ENCODE measurements around the gene PTPRG.

The PTPRG gene

GRCh38 chr3:61872077-61872706 lies 310.8 kb downstream of the PTPRG start:
- TF ChIP-seq, protein P1, sequence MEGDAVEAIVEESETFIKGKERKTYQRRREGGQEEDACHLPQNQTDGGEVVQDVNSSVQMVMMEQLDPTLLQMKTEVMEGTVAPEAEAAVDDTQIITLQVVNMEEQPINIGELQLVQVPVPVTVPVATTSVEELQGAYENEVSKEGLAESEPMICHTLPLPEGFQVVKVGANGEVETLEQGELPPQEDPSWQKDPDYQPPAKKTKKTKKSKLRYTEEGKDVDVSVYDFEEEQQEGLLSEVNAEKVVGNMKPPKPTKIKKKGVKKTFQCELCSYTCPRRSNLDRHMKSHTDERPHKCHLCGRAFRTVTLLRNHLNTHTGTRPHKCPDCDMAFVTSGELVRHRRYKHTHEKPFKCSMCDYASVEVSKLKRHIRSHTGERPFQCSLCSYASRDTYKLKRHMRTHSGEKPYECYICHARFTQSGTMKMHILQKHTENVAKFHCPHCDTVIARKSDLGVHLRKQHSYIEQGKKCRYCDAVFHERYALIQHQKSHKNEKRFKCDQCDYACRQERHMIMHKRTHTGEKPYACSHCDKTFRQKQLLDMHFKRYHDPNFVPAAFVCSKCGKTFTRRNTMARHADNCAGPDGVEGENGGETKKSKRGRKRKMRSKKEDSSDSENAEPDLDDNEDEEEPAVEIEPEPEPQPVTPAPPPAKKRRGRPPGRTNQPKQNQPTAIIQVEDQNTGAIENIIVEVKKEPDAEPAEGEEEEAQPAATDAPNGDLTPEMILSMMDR (IDR thresholded peaks at IDR 0.05; ENCODE audit: insufficient read depth, low read depth, low read length, missing control alignments) = no peak
- no peak for DNase-seq (ENCODE audit: low read depth)
- H3K4me3 ChIP-seq (ENCODE audit: low read length) = no peak overlapping the region

- no peak for DNase-seq (ENCODE audit: low read depth)
- TF ChIP-seq, protein P1 (IDR thresholded peaks at IDR 0.05; ENCODE audit: insufficient read depth, low read depth, low read length, missing control alignments) = no peak
- no peak overlapping the region for H3K4me3 ChIP-seq (ENCODE audit: low read length)
Observed at GRCh38 chr3:61875046-61875844, 313.9 kb downstream of the PTPRG start.

DNA sequence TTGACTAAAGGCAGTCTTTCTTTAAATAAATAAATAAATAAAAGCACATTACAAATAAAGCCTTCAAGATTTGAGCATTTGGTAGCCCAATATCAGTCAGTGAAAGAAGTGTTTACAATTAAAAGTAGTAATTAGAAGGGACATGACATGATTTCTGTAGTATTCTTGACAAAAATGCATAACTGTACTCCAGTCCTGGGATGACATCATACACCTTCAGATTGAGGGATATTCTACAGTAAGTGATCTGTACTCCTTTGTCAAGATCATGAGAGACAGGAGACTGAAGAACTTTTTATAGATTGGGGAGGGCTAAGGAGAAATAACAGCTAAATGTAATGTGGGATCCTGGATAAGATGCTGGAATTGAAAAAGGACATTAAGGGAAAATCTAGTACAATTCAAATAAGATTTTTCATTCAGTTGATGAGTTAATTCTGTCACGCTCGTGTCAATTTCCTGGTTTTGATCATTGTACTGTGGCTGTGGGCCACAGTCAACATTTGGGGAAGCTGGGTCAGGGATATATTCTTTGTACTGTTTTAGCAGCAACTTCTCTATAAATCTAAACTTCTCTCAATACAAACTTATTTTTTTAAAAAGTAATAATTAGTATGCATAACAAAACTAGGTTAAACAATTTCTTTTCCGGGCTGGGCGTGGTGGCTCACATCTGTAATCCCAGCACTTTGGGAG lies 314.8 kb downstream of the PTPRG start:
- no peak for DNase-seq (ENCODE audit: low read depth)
- no peak overlapping the region for H3K4me3 ChIP-seq (ENCODE audit: low read length)
- TF ChIP-seq, protein P1 (IDR thresholded peaks at IDR 0.05; ENCODE audit: insufficient read depth, low read depth, low read length, missing control alignments) = no peak

GRCh38 chr3:61876797-61877196 lies 315.4 kb downstream of the PTPRG start:
- TF ChIP-seq, protein P1 (IDR thresholded peaks at IDR 0.05; ENCODE audit: insufficient read depth, low read depth, low read length, missing control alignments) = no peak
- no peak overlapping the region for H3K4me3 ChIP-seq (ENCODE audit: low read length)
- DNase-seq (ENCODE audit: low read depth) = no peak

GRCh38 chr3:61877359-61878138 lies 316.2 kb downstream of the PTPRG start:
- no peak overlapping the region for H3K4me3 ChIP-seq (ENCODE audit: low read length)
- no peak for DNase-seq (ENCODE audit: low read depth)
- TF ChIP-seq, protein P1 (IDR thresholded peaks at IDR 0.05; ENCODE audit: insufficient read depth, low read depth, low read length, missing control alignments) = peak; percentile 17

GRCh38 chr3:61882253-61882652 lies 320.9 kb downstream of the PTPRG start:
- TF ChIP-seq, protein P1 (IDR thresholded peaks at IDR 0.05; ENCODE audit: insufficient read depth, low read depth, low read length, missing control alignments) = no peak
- no peak for DNase-seq (ENCODE audit: low read depth)

More at GRCh38 chr3:61882253-61882652, 320.9 kb downstream of the PTPRG start:
- H3K4me3 ChIP-seq (ENCODE audit: low read length) = no peak overlapping the region
